GM12878 (cell line): ENCODE data around the gene FGGY.

Experiments
- CHD2 ChIP-seq: IDR thresholded peaks from 2 replicates; pipeline ENCODE4 v1.6.1; 2011; ENCODE audit warnings: low read depth, low read length, improper control_type of control experiment, borderline replicate concordance
- EZH2 ChIP-seq: IDR thresholded peaks from 2 replicates; pipeline ENCODE4 v1.6.1; 2012; ENCODE audit warnings: low read depth, mild to moderate bottlenecking, control low read depth, inconsistent platforms, low read length, borderline replicate concordance; ENCODE audit not compliant: control insufficient read depth
- SP1 ChIP-seq: IDR thresholded peaks from one replicate; pipeline ENCODE4 v1.6.1; 2011; ENCODE audit warnings: low read depth, low read length
- TF ChIP-seq, protein P1 (sequence below): fragments of 450-650 bp; IDR thresholded peaks from 2 replicates; pipeline ENCODE4 v1.6.1; 2016; ENCODE audit warnings: mild to moderate bottlenecking
- TF ChIP-seq, protein P2 (sequence below): fragments of 450-650 bp; formaldehyde crosslinking; IDR thresholded peaks from 2 replicates; pipeline ENCODE4 v1.4.0; 2020; ENCODE audit warnings: mild to moderate bottlenecking, moderate library complexity
- TF ChIP-seq, protein P3 (sequence below), 3 experiments: IDR thresholded peaks in 2 of 3; conservative IDR thresholded peaks in 1 of 3; 2 replicates each; pipeline ENCODE4 v1.5.1; 2011; ENCODE audit warnings: low read depth in 3 of 3, low read length in 3 of 3, mild to moderate bottlenecking in 3 of 3, control low read depth in 2 of 3, moderate library complexity in 2 of 3, inconsistent platforms in 1 of 3, mixed read lengths in 1 of 3; ENCODE audit not compliant: control insufficient read depth in 2 of 3, insufficient read depth in 1 of 3; ENCODE audit errors: extremely low read depth in 1 of 3
- TF ChIP-seq, protein P4 (sequence below): fragments of 450-650 bp; IDR thresholded peaks from 2 replicates; pipeline ENCODE4 v1.6.1; 2017; ENCODE audit warnings: mild to moderate bottlenecking

DNA sequence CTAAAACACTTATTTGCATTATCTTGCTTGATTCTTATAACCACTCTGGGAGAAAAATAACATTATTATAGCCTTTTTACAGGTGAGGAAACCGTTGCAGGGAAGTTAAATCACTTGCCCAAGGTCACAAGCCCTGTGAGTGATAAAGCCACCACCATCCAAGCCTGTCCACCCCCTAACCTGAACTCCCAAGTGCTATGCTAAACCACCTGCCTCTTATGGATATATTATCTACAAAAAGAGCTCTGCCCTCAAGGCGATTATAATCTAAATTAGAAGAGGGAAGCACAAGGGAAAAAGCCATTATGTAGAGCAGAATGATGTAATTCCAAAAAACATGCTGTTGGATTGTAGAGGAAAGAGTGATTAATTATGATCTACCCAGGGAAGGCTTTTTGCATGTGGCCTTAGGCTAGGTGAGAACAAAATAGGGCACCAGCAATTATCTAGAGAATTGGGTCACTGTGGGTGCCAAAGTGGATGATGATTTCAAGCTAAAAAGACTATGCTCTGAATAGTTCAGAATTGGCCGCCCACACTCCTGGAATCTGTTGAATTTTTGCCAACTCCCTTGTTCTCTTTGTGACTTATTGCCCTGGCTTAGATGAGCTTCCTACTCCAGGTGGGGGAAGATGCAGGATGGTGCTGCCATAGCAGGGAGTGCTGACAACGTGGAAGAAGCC, 205.3 kb downstream of the FGGY start:
- TF ChIP-seq, protein P1, sequence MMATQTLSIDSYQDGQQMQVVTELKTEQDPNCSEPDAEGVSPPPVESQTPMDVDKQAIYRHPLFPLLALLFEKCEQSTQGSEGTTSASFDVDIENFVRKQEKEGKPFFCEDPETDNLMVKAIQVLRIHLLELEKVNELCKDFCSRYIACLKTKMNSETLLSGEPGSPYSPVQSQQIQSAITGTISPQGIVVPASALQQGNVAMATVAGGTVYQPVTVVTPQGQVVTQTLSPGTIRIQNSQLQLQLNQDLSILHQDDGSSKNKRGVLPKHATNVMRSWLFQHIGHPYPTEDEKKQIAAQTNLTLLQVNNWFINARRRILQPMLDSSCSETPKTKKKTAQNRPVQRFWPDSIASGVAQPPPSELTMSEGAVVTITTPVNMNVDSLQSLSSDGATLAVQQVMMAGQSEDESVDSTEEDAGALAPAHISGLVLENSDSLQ: no peak
- TF ChIP-seq, protein P2, sequence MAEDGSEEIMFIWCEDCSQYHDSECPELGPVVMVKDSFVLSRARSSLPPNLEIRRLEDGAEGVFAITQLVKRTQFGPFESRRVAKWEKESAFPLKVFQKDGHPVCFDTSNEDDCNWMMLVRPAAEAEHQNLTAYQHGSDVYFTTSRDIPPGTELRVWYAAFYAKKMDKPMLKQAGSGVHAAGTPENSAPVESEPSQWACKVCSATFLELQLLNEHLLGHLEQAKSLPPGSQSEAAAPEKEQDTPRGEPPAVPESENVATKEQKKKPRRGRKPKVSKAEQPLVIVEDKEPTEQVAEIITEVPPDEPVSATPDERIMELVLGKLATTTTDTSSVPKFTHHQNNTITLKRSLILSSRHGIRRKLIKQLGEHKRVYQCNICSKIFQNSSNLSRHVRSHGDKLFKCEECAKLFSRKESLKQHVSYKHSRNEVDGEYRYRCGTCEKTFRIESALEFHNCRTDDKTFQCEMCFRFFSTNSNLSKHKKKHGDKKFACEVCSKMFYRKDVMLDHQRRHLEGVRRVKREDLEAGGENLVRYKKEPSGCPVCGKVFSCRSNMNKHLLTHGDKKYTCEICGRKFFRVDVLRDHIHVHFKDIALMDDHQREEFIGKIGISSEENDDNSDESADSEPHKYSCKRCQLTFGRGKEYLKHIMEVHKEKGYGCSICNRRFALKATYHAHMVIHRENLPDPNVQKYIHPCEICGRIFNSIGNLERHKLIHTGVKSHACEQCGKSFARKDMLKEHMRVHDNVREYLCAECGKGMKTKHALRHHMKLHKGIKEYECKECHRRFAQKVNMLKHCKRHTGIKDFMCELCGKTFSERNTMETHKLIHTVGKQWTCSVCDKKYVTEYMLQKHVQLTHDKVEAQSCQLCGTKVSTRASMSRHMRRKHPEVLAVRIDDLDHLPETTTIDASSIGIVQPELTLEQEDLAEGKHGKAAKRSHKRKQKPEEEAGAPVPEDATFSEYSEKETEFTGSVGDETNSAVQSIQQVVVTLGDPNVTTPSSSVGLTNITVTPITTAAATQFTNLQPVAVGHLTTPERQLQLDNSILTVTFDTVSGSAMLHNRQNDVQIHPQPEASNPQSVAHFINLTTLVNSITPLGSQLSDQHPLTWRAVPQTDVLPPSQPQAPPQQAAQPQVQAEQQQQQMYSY: no peak
- TF ChIP-seq SP1 (no peak), EZH2 (no peak), CHD2 (no peak)
- TF ChIP-seq, protein P3, sequence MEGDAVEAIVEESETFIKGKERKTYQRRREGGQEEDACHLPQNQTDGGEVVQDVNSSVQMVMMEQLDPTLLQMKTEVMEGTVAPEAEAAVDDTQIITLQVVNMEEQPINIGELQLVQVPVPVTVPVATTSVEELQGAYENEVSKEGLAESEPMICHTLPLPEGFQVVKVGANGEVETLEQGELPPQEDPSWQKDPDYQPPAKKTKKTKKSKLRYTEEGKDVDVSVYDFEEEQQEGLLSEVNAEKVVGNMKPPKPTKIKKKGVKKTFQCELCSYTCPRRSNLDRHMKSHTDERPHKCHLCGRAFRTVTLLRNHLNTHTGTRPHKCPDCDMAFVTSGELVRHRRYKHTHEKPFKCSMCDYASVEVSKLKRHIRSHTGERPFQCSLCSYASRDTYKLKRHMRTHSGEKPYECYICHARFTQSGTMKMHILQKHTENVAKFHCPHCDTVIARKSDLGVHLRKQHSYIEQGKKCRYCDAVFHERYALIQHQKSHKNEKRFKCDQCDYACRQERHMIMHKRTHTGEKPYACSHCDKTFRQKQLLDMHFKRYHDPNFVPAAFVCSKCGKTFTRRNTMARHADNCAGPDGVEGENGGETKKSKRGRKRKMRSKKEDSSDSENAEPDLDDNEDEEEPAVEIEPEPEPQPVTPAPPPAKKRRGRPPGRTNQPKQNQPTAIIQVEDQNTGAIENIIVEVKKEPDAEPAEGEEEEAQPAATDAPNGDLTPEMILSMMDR (IDR thresholded peaks at IDR 0.05 in 2 of 3, conservative IDR thresholded peaks at IDR 0.05 in 1 of 3; ENCODE audit: control insufficient read depth in 2 of 3, extremely low read depth in 1 of 3, insufficient read depth in 1 of 3, low read depth in 3 of 3, low read length in 3 of 3): no peak
- TF ChIP-seq, protein P4, sequence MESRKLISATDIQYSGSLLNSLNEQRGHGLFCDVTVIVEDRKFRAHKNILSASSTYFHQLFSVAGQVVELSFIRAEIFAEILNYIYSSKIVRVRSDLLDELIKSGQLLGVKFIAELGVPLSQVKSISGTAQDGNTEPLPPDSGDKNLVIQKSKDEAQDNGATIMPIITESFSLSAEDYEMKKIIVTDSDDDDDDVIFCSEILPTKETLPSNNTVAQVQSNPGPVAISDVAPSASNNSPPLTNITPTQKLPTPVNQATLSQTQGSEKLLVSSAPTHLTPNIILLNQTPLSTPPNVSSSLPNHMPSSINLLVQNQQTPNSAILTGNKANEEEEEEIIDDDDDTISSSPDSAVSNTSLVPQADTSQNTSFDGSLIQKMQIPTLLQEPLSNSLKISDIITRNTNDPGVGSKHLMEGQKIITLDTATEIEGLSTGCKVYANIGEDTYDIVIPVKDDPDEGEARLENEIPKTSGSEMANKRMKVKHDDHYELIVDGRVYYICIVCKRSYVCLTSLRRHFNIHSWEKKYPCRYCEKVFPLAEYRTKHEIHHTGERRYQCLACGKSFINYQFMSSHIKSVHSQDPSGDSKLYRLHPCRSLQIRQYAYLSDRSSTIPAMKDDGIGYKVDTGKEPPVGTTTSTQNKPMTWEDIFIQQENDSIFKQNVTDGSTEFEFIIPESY: no peak
